KMS-11 (cell line): ENCODE results near the gene TSPAN16.

ENCODE experiments used
- H2AFZ ChIP-seq: fragments of 200-600 bp; sonication (generic); 2 replicates; pipeline ENCODE4 v1.6.1; 2016; ENCODE audit warnings: antibody characterized with exemption, mixed run types, low read depth
- H3K27ac ChIP-seq: fragments of 200-600 bp; sonication (generic); 2 replicates; pipeline ENCODE4 v1.6.1; 2016; ENCODE audit warnings: mild to moderate bottlenecking, mixed run types
- H3K27me3 ChIP-seq: fragments of 200-600 bp; sonication (generic); 2 replicates; pipeline ENCODE4 v1.6.1; 2017; ENCODE audit warnings: mild to moderate bottlenecking, low read depth, mixed run types, moderate library complexity; ENCODE audit not compliant: insufficient read depth
- H3K36me3 ChIP-seq: fragments of 200-600 bp; sonication (generic); 2 replicates; pipeline ENCODE4 v1.6.1; 2017; ENCODE audit warnings: mild to moderate bottlenecking, mixed run types; ENCODE audit not compliant: insufficient read depth
- H3K4me1 ChIP-seq: fragments of 200-600 bp; sonication (generic); 2 replicates; pipeline ENCODE4 v1.6.1; 2016; ENCODE audit warnings: mild to moderate bottlenecking, low read depth, mixed run types; ENCODE audit not compliant: poor library complexity, severe bottlenecking
- H3K4me2 ChIP-seq: fragments of 200-600 bp; sonication (generic); 2 replicates; pipeline ENCODE4 v1.7.0; 2016; ENCODE audit warnings: mild to moderate bottlenecking, mixed run types
- H3K4me3 ChIP-seq: fragments of 200-600 bp; sonication (generic); IDR thresholded peaks from 2 replicates; pipeline ENCODE4 v1.6.1; 2017; ENCODE audit warnings: low read depth, low read length, mixed read lengths; ENCODE audit not compliant: insufficient read depth
- H3K79me2 ChIP-seq: fragments of 200-600 bp; sonication (generic); 2 replicates; pipeline ENCODE4 v1.6.1; 2016; ENCODE audit warnings: low read depth, mixed run types; ENCODE audit not compliant: insufficient read depth
- H3K9ac ChIP-seq: fragments of 200-600 bp; sonication (generic); 2 replicates; pipeline ENCODE4 v1.6.1; 2016; ENCODE audit warnings: mild to moderate bottlenecking, mixed run types
- H4K20me1 ChIP-seq: fragments of 200-600 bp; sonication (generic); 2 replicates; pipeline ENCODE4 v1.6.1; 2016; ENCODE audit warnings: mild to moderate bottlenecking, mixed run types; ENCODE audit not compliant: insufficient read depth
- CTCF ChIP-seq: fragments of 200-600 bp; sonication (generic); conservative IDR thresholded peaks from 2 replicates; pipeline ENCODE4 v1.6.1; 2017; ENCODE audit warnings: low read depth, mild to moderate bottlenecking, antibody characterized with exemption, low read length, moderate library complexity, mixed read lengths

Gene TSPAN16

DNA sequence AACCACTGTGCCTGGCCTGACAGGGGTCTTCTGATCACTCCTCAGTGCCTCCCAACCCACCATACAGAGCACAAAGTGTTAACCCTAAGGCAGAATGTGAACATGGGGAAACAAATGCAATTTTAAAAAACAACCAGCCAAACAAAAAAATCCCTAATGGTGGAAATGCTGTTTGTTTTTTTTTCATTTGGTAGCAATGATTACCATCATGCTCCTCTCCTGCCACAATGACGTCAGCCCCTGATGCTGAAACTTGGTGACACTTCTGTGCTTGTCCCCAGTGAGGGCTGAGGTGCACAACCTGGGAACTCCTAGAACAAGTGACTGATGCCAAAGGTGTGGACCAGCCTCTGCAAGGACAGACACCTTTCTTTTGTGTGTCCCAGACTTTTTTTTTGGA is 4.0 kb upstream of the TSPAN16 start:
- Histone ChIP-seq H3K27me3 (peaks cover 20% of the 10 kb centered on the region; the same call in 1 of the 2 replicates), H3K4me2 (no peak overlapping the region), H3K79me2 (no peaks in the 10 kb centered on the region), H4K20me1 (no peaks in the 10 kb centered on the region), H3K9ac (no peak overlapping the region), H3K4me1 (peaks cover 15% of the 10 kb centered on the region), H3K4me3 (no peak overlapping the region), H3K27ac (no peak overlapping the region), H2AFZ (no peak overlapping the region), H3K36me3 (no peaks in the 10 kb centered on the region)
- TF ChIP-seq CTCF: no peak

DNA sequence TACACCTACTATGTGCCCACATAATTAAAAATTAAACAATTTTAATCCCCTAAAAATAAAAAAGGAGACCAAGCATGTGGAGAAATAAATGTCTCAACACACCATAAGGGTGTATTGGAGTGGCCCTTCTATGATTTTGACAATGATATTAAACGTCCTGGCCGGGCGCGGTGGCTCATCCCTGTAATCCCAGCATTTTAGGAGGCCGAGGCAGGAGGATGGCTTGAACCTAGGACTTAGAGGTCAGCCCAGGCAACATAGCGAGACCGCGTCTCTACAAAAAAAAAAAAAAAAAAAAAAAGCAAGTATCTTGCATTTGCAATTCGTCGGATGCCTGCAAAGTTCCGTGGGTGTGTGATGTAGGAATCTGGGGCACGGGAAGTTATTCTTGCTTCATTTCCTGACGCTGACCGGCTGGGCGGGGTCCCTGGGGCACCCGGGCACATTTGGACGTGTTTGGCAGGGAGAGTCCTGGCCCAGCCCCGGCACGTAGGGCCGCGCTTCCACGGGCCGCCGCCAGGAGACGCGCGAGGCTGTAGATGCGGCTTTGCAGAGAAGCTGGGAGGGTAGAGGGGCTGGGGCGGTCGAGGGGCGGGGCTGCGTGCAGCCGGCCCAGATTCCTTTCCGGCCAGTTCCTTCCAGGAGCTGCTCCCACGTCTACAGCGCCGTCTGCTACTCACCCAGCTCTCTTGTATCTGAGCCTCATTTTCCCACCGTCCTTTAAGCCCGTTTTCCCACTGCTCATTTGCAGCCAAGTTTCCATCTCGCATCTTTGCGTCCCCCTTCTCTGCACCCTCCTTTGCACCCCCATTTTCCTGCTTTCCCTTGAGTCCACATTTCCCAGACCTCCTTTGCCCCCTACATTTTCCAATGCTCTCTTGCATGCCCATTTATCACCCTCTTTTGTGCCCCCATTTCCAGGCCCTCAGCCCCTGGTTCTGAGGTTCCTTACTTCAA is 2.2 kb upstream of the TSPAN16 start:
- peak; percentile 87 for TF ChIP-seq CTCF
- peaks cover 15% of the 10 kb centered on the region for H3K4me1 ChIP-seq
- no peaks in the 10 kb centered on the region for H3K79me2 ChIP-seq
- H3K4me3 ChIP-seq: no peak overlapping the region
- no peaks in the 10 kb centered on the region for H3K36me3 ChIP-seq
- H4K20me1 ChIP-seq: no peaks in the 10 kb centered on the region
- H3K9ac ChIP-seq: no peak overlapping the region
- H2AFZ ChIP-seq: peak overlapping the region; percentile 50
- no peak overlapping the region for H3K27ac ChIP-seq
- H3K27me3 ChIP-seq: peaks cover 16% of the 10 kb centered on the region; the same call in 1 of the 2 replicates
- H3K4me2 ChIP-seq: peak overlapping the region; percentile 40

- Histone ChIP-seq H3K79me2 (no peaks in the 10 kb centered on the region), H3K27ac (no peak overlapping the region), H3K4me3 (no peak overlapping the region), H3K9ac (no peak overlapping the region), H3K4me2 (no peak overlapping the region), H2AFZ (no peak overlapping the region), H3K4me1 (peaks cover 15% of the 10 kb centered on the region), H3K27me3 (peaks cover 14% of the 10 kb centered on the region; the same call in 1 of the 2 replicates), H4K20me1 (no peaks in the 10 kb centered on the region), H3K36me3 (no peaks in the 10 kb centered on the region)
- TF ChIP-seq CTCF: no peak
Measured at GRCh38 chr19:11295180-11295579, 780 bp upstream of the TSPAN16 start.

- Histone ChIP-seq H3K79me2 (no peaks in the 10 kb centered on the region), H3K4me1 (peaks cover 15% of the 10 kb centered on the region), H3K9ac (no peak overlapping the region), H3K4me2 (no peak overlapping the region), H3K36me3 (no peaks in the 10 kb centered on the region), H3K27me3 (peaks cover 7% of the 10 kb centered on the region; the same call in 1 of the 2 replicates), H3K27ac (no peak overlapping the region), H4K20me1 (no peaks in the 10 kb centered on the region), H2AFZ (no peak overlapping the region), H3K4me3 (no peak overlapping the region)
- TF ChIP-seq CTCF: no peak
Measured at GRCh38 chr19:11296264-11296663, 304 bp downstream of the TSPAN16 start.
